NCI-H2171 treated with DMSO at 0.1 percent for 48 hours (cell line): ENCODE results near the gene ACSM3.

Source experiments
- DNase-seq: peaks from one replicate; lab custom pipeline; 2025; lab: John Stamatoyannopoulos, UW

Gene ACSM3

DNA sequence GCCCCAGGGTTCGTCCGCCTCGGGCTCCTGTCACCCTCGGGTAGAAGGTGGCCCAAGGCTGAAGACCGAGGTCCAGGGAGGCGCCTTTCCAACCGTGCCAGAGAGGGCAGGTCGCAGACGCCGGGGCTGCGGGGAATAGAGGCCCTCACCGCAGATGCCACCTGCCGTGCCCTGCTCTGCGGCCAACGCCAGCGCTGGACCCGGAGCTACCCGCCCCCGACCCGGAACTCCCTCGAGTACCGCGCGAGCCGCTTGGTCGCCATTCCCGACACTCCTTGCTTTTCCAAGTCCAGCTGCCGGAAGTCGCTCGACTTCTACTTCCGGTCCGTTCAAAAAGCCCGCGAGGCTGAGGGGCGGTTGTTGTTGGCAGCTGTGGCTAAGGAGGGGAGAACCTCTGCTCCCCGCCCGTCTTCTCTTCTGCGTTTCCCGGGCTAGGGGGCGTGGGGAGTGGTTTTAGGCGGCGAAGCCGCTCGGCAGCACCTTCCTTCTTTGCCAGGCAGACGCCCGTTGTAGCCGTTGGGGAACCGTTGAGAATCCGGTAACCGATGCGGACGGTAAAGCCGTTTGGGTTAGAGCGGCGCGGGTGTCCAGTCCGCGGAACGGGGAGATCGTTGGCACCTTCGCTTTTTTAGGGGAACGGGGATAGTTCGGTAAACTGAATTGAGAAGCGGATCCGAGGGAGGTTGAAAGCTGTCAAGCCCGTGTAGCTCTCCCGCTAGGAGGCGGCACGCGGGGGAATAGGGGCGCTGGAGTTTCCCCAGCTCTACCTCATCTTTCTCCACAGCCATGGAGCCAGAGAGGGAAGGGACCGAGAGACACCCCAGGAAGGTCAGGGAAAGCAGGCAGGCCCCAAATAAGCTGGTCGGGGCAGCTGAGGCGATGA is 42.6 kb downstream of the ACSM3 start, which contains the start of the genes ERI2 and REXO5:
Gene ERI2 (minus strand): TSS at position 305 of the 883 bp plus-strand sequence. CDS start 42 bp downstream, at position 263.
Gene REXO5 (plus strand): TSS at position 360 of the 883 bp plus-strand sequence. CDS start 427 bp downstream, at position 787.
- peak; percentile 97 for DNase-seq

DNA sequence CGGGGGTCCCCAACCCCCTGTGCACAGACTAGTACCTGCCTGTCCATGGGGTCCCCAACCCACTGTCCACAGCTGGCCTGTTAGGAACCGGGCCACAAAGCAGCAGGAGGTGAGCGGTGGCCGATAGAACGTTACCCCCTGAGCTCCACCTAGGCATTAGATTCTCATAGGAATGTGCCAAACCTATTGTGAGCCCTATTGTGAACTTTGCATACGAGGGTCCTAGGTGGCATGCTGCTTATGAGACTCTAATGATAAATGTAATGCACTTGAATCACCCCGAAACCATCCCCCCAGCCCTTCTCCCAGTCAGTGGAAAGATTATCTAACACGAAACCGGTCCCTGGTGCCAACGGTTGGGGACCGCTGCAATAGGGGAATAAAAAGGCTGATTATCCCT is 44.0 kb downstream of the ACSM3 start:
- DNase-seq = no peak

DNA sequence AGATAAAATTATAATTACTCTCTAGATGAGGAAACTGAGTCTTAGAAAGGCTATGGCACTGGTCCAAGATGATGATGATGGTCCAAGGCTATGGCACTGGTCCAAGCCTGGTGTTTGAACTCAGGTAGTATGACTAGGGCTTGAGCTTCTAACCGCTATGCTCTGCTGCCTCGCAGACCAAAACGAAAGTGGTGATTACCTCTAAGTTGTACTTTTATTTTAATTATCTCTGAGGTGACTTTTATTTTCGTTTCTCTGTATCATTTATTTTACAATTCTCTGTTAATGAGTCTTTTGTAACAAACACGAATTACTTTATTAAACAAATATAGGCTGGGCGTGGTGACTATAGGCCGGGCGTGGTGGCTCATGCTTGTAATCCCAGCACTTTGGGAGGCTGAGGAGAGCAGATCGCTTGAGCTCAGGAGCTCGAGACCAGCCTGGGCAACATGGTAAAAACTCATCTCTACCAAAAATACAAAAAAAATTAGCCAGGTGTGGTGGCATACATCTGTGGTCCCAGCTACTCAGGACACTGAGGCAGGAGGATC is 48.1 kb downstream of the ACSM3 start:
- DNase-seq = no peak

DNA sequence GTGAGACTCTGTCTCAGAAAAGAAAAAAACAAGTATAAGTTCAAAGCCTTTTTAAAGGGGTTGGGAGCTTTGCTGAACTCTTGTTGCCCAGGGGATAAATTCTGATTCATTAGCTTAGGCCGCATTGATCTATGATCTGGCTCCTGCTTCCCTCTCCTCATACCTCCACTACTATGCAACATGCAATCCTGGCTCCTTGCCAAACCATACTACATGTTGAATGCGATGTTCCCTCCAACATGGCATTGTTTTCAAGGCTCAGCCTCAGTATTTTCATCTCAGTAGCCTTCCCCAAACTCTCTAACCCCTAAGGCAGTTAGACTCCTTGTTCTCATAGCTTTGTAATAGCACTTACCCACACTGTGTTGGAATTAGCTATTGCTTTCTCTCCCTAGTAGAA is 48.7 kb downstream of the ACSM3 start:
- no peak for DNase-seq

DNA sequence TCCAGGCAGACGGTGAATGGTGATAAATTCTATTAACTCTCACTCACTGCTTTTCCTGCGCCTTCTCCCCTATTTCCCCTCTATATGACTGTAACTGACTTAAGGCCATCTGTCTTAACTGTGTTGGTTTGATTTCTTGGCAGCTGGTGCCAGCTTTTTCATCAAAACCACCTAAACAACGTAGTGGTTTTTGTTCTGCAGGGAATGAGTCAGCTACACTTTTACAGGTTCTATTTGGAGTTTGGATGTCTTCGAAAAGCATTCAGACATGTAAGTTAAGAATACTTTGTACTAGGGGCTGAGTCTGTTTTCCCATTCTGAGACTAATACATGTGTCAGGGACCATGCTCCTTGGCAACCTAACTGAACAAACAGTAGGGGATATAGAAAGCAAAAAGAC is 51.0 kb downstream of the ACSM3 start:
- DNase-seq = peak; percentile 55

DNA sequence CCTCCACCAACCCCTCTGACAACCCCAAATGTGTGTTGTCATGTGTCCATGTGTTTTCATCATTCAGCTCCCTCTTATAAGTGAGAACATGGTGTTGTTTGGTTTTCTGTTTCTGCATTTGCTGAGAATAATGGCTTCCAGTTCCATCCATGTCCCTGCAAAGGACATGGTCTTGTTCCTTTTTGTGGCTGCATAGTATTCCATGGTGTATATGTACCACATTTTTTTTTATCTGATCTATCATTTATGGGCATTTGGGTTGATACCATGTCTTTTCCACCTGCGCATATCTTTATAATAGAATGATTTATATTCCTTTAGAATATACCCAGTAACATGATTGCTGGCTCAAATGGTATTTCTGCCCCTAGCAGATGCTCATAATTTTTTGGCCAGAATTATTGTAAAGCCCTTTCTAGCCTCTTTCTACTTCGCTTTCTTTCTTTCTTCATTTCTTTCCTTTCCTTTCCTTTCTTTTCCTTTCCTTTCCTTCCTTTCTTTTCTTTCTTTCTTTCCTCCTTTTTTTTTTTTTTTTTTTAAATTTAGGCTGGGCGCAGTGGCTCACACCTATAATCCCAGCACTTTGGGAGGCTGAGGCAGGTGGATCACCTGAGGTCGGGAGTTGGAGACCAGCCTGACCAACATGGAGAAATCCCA is 55.2 kb downstream of the ACSM3 start:
- no peak for DNase-seq

DNA sequence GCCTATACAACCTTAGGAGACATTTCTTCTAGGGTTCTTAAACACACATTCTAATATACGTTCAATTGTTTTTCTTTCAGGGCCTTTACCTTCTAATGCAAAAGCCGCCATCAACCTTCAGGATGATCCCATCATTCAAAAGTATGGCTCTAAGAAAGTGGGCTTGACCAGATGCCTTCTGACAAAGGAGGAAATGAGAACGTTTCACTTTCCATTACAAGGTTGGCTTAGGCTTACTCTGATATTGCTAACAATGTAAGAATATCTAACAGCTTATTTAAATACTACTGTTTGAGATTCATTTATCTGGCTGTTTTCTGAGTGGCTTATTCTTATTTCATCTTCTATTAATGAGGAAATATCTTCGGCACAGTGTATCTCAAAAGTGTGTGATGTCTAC is 57.9 kb downstream of the ACSM3 start:
- DNase-seq = no peak

DNA sequence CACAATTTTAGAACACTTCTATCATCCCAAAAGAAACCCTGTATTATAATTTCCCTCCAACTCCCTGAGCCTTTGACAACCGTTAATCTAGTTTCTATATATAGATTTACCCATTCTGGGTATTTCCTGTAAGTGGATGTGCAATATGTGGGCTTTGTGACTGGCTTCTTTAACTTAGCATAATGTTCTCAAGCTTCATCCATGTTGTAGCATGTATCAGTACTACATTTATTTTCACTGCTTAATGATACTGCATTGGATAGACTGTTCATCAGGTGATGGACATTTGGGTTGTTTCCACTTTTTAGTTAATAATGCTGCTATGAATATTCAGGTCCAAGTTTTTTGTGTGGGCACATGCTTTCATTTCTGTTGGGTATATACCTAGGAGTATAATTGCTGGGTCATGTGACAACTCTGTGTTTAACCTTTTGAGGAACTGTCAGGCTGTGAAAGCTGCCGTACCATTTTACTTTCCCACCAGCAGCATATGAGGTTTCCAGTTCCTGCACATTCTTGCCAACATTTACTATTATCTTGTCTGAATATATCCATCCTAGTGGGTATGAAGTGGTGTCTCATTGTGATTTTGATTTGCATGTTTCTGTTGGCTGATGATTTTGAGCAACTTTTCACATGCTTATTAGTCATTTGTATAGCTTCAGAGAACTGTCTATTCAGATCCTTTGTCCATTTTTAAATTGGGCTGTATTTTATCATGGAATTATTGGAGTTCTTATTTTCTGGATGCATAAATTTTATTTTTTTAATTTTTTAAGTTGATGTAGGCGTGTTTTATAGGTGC is 58.9 kb downstream of the ACSM3 start:
- DNase-seq = no peak

DNA sequence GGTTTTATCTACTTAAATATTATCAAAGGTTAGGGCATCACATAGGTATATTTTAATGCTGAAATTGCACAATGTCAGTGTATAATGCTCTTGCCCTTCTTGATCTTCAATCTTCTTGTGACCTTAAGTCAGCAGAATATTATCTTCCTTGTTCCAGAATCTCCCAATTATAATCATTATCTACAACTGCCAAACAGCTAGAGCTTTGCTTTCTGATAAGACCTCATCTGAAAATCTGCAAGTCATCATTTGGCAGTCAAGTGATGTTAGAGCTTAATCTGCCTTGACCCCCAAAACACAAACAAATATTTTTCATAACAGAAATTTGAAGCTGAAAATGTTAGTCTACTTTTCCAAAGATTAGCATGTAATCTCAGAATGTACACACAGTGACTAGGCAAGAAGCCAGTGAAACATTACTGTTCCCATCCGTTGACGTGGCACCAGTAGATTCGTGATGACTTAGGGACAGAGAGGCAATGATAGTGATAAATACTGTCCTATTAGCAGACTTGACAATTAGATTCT is 62.3 kb downstream of the ACSM3 start:
- no peak for DNase-seq

DNA sequence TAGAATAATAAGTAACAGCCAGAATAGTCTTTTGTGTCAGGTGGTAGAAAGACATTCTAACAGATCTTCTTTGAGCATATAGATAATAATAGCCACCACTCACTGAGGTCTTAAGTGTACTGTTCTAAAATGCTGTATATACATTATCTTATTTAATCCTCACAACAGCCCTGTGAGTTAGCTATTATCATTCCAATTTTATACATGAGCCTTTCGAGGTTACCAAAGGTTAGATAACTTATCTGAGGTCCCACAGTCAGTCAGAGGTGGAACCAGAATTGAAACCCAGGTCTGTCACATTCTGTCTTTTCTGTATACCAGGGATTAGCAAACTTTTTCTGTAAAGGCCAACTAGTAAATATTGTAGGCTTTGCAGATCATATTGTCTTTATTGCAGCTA is 65.7 kb downstream of the ACSM3 start:
- no peak for DNase-seq

DNA sequence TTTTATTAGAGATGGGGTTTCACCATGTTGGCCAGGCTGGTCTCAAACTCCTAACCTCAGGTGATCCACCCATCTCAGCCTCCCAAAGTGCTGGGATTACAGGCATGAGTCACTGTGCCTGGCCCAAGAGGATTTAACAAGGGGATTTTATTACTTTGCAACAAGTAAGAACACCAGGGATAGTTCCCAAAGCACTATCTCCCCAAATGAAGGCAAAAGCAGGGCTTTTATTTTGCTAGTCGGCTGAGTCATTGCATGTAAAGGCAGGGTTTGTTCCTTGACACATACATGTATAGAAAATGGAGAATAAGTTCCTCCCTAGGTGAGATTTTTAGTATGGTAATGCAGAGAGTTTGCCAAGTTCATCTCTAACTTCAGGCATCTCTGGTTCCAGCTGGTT is 66.6 kb downstream of the ACSM3 start:
- no peak for DNase-seq

DNA sequence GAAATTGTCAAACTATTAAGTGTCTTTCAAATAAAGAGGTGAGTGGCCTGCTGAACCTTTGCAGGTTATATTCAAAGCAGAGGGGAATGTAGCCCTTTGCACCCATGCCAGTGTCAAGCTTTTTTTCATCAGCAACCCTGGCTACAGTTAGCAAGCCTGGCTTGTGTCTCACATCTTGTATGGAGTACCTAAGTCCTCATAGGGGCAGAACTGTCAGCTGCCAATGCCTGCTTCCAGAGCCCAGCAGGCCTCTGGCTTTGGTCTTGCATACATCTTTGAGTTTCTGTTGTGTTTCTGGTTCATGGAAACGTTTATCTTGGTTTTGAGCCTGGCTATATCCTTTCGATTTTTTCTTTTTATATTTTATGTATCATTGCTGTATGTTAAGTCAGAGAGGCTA is 69.3 kb downstream of the ACSM3 start:
- no peak for DNase-seq

DNA sequence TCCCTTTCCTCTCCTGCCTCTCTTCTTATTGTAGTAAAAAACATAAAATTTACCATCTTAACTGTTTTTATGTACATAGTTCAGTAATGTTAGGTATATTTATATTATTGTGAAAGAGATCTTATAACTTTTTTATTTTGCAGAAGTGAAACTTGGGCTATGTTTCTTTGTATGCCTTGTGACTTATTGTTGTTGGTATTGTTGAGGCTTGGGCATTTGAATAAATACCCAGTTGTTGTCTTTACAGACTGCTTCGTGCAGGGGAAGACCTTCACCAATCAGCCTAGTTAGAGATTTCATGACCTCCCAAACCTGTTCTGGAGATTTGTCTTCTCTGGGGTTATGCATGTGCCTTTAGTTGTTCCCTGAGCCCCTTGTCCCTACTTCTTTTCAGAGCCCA is 74.4 kb downstream of the ACSM3 start:
- no peak for DNase-seq

DNA sequence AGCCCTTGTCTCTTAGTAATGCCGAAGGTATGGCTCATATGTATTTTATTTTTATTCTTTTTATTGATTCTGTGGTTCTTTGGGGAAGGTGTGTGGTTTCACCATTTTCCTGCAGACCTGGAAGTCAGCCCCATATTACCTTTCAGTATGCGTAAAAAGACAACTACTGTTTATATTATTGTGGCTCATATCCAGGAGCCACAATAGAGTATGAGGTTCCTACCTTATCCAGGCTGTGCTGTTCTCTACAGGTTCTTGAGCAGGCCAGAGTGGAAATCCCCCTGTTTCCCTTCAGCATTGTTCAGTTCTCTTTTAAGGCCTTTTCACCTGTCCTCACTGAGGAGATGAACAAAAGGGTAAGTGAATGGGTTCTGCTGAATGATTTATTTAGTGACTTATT is 75.7 kb downstream of the ACSM3 start:
- DNase-seq = no peak

DNA sequence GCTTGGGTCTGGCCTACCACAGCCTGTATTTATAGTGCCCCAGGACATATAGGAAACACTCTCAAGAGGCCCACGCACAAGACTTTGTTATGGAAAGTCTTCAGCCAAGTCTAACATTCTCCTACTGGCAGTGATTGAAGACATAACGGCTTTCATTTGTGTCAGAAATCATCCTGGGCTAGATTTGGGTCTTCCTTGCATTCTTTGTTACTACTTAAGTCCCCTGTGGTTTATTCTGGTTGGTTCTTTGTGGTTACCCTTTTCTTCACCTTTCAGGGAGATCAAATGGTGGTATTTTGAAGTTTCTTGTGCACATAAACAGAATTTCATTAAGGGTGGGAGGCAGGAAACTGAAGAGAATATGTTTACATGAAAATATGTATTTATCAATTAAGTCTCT is 80.2 kb downstream of the ACSM3 start:
- no peak for DNase-seq

DNA sequence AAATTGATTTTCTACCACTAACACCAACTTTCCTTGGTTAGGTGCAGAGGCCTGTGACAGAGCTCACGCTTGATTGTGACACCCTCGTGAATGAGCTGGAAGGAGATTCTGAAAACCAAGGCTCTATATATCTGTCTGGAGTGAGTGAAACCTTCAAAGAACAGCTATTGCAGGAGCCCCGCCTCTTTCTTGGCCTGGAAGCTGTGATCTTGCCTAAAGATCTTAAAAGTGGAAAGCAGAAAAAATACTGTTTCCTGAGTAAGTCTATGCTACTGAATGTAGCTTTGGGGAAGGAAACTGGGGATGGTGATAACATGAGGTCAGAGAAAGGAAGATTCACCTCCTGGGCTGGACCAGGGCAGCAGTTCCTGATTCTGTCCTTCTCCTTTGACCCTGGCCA is 80.8 kb downstream of the ACSM3 start:
- no peak for DNase-seq

DNA sequence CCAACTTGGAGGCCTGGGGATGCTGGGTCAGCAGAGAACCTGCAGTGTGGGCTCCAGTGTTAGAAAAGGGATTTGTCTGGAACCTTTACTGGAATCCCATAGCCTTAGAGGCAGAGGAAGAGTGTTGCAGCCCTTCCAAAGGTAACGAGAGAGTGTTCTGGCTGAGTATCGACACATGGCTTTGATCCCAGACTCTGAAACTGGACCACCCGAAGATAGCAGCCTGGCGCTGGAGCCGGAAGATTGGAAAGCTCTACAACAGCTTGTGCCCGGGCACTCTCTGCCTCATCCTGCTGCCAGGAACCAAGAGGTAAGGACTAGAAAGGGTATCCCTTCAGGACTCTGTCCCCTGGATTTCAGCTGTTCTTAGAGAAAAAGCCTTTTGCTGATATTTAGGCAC is 82.2 kb downstream of the ACSM3 start:
- DNase-seq = no peak

DNA sequence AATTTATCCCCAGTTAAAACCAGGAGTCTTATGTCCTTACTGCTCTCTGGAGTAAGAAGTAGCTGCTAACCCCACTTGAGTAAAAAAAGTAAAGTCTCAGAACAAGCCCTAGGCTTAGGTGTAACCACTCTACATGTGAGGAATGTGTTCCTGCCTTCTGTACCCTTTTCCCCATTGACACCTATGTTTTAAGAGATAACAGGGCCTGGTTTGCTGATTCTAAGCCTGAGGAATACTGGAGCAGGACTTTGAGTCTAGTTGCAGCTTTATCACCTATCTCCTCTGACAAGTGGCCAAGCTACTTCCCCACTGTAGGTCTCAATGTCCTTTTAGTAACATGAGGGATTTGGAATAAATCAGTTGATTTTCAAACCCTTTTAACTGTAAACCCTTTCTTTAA is 82.7 kb downstream of the ACSM3 start:
- no peak for DNase-seq
